Karpas-422 (cell line): ENCODE results near the gene HERC4. TPM values are rescaled to one million over a fixed set of nuclear protein-coding genes. Genes with fewer than 3 reads are reported as not detected.
"Not testable (repeated sequence)": the region's sequence is repeated elsewhere in the genome, so short reads cannot be mapped to it uniquely, and the experiment has no call there.

Experiments used
- DNase-seq: peaks from one replicate; pipeline ENCODE4 v3.0.0-alpha.2; 2015
- H2AFZ ChIP-seq: fragments of 200-600 bp; sonication (generic); 2 replicates; pipeline ENCODE4 v1.6.1; 2014; ENCODE audit warnings: antibody characterized with exemption, low read length, mixed read lengths
- H3K27ac ChIP-seq: fragments of 200-600 bp; sonication (generic); 2 replicates; pipeline ENCODE4 v1.5.1; 2014; ENCODE audit warnings: mild to moderate bottlenecking, low read length, moderate library complexity
- H3K27me3 ChIP-seq: fragments of 200-600 bp; sonication (generic); 2 replicates; pipeline ENCODE4 v1.6.1; 2014; ENCODE audit warnings: low read length, mixed read lengths
- H3K36me3 ChIP-seq: fragments of 200-600 bp; sonication (generic); 2 replicates; pipeline ENCODE4 v1.6.1; 2014; ENCODE audit warnings: low read length, mixed read lengths; ENCODE audit not compliant: insufficient read depth
- H3K4me1 ChIP-seq: fragments of 200-600 bp; sonication (generic); 2 replicates; pipeline ENCODE4 v1.6.1; 2014; ENCODE audit warnings: mild to moderate bottlenecking, low read length, mixed read lengths
- H3K4me2 ChIP-seq: fragments of 200-600 bp; sonication (generic); 2 replicates; pipeline ENCODE4 v1.6.1; 2014; ENCODE audit warnings: low read length, low read depth, mild to moderate bottlenecking; ENCODE audit not compliant: poor library complexity, severe bottlenecking
- H3K4me3 ChIP-seq: fragments of 200-600 bp; sonication (generic); 2 replicates; pipeline ENCODE4 v1.5.1; 2014; ENCODE audit warnings: mild to moderate bottlenecking, antibody characterized with exemption, low read length, mixed read lengths
- H3K79me2 ChIP-seq: fragments of 200-600 bp; sonication (generic); 2 replicates; pipeline ENCODE4 v1.6.1; 2014; ENCODE audit warnings: mild to moderate bottlenecking, low read length, mixed read lengths
- H3K9ac ChIP-seq: fragments of 200-600 bp; sonication (generic); 2 replicates; pipeline ENCODE4 v1.6.0; 2014; ENCODE audit warnings: low read length
- H3K9me2 ChIP-seq: fragments of 200-600 bp; sonication (generic), shearing (Covaris generic); replicated peaks from 2 replicates; pipeline ENCODE4 v1.6.0; 2014; ENCODE audit warnings: mild to moderate bottlenecking, low read length, moderate library complexity; ENCODE audit not compliant: insufficient read depth
- H3K9me3 ChIP-seq: fragments of 300-700, 200-600 bp; sonication (generic); 2 replicates; pipeline ENCODE4 v1.6.1; 2014; ENCODE audit warnings: low read length, mixed read lengths
- H4K20me1 ChIP-seq: fragments of 200-600 bp; sonication (generic); 2 replicates; pipeline ENCODE4 v1.6.1; 2014; ENCODE audit warnings: mild to moderate bottlenecking, antibody characterized with exemption, low read length, low read depth; ENCODE audit not compliant: insufficient read depth
- total RNA-seq: library from RNA; depleted of rRNA; stranded (reverse); fragments of >200 nt; shearing (Covaris generic); gene quantifications from 2 replicates; pipeline ENCODE4 v1.2.3, GENCODE V29; 2014; ENCODE audit warnings: low replicate concordance

HERC4 gene
- total RNA-seq, 1 experiment from 2014 or later, result 99.9 TPM

DNA sequence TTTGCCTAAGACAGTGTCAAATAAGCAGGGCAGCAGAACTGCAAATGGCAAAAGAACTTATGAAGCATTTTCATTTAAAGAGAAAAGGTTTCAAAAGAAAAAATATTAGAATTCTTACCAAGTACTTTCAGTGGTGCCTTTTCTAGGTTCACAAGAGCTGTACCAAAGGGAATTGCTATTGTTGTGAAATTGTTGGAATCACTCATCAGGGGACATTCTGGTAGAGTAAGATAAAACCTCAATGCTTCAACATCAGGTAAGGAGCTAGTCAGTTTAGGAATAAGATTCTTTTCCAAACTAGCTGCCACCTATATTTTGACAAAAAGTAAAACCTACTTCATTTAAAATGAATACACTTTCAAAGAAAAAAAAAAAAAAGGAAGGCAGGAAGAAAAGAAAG is 85.0 kb downstream of the HERC4 start:
- Histone ChIP-seq H3K9me2 (no peaks in the 10 kb centered on the region), H3K36me3 (peaks cover 60% of the 10 kb centered on the region; the same call in 1 of the 2 replicates), H2AFZ (no peak overlapping the region), H3K79me2 (peaks cover 8% of the 10 kb centered on the region; the same call in 1 of the 2 replicates), H3K27ac (no peak overlapping the region), H3K27me3 (no peaks in the 10 kb centered on the region), H3K4me2 (no peak overlapping the region), H4K20me1 (no peaks in the 10 kb centered on the region), H3K4me1 (no peaks in the 10 kb centered on the region), H3K9me3 (no peaks in the 10 kb centered on the region), H3K9ac (no peak overlapping the region), H3K4me3 (no peak overlapping the region)
- DNase-seq, result no peak

DNA sequence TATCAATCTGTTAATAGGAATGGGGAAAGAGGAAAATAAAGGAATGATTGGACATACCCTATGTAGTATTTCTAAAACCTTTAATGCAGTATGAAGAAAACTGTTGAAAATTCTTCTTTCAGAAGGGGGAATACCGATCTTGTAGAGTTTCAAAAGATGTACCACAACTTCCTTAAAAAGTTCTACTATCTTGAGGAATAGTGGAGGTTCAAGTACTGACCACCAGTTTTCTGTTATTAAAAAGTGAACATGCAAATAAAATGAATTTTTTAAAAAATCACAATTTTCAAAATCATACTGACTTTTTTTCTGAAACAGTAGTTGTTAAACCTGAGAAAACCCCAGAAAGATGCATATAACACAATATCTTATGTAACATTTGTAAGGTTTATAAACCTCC is 86.5 kb downstream of the HERC4 start:
- Histone ChIP-seq H3K36me3 (peaks cover 53% of the 10 kb centered on the region; the same call in 1 of the 2 replicates), H3K79me2 (peaks cover 8% of the 10 kb centered on the region; the same call in 1 of the 2 replicates)

DNA sequence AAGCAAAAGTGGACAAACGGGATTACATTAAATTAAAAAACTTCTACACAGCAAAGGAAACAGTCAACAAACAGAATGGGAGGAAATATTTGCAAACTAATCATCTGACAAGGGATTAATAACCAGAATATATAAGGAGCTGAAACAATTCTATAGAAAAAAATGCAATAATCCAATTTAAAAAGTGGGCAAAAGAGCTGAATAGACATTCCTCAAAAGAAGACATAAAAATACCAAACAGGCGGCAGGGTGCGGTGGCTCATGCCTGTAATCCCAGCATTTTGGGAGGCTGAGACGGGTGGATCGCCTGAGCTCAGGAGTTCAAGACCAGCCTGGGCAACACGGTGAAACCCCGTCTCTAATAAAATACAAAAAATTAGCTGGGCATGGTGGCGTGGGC is 92.5 kb downstream of the HERC4 start:
- H3K9me3 ChIP-seq, H3K4me3 ChIP-seq, H2AFZ ChIP-seq, H3K27me3 ChIP-seq, DNase-seq, H3K4me2 ChIP-seq, H3K9ac ChIP-seq, H3K9me2 ChIP-seq, H3K27ac ChIP-seq, H4K20me1 ChIP-seq, H3K4me1 ChIP-seq: not testable (repeated sequence)
- Histone ChIP-seq H3K79me2 (peaks cover 15% of the 10 kb centered on the region; the same call in 1 of the 2 replicates), H3K36me3 (peaks cover 42% of the 10 kb centered on the region; the same call in 1 of the 2 replicates)

More for the DNA sequence above, 86.5 kb downstream of the HERC4 start:
- Histone ChIP-seq H3K4me1 (no peaks in the 10 kb centered on the region), H3K27ac (no peak overlapping the region), H3K27me3 (no peaks in the 10 kb centered on the region), H3K9me2 (no peaks in the 10 kb centered on the region), H3K4me3 (no peak overlapping the region), H4K20me1 (no peaks in the 10 kb centered on the region), H3K4me2 (no peak overlapping the region), H3K9me3 (no peaks in the 10 kb centered on the region), H2AFZ (no peak overlapping the region), H3K9ac (no peak overlapping the region)
- no peak for DNase-seq

DNA sequence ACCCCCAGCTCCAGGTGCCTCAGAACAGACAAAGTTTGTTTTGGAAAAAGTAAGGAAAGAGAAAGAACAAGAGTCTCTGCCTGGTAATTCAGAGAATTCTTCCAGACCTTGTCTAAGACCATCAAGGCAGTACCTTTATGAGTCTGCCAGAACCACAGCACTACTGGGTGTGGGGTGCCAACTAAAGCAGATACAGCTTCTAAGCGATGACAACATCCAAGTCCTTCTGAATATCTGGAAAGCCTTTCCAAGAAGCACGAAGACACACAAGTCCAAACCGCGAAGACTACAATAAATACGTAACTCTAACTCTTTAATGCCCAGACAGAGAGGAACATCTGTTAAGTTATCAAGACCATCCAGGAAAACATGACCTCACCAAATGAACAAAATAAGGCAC is 96.3 kb downstream of the HERC4 start:
- Histone ChIP-seq H3K9me3 (no peaks in the 10 kb centered on the region), H3K36me3 (peaks cover 41% of the 10 kb centered on the region), H2AFZ (no peak overlapping the region), H3K4me3 (no peak overlapping the region), H3K79me2 (peaks cover 10% of the 10 kb centered on the region; the same call in 1 of the 2 replicates), H3K9ac (no peak overlapping the region), H3K27ac (no peak overlapping the region), H3K4me2 (no peak overlapping the region), H4K20me1 (no peaks in the 10 kb centered on the region), H3K27me3 (no peaks in the 10 kb centered on the region), H3K4me1 (no peaks in the 10 kb centered on the region), H3K9me2 (no peaks in the 10 kb centered on the region)
- no peak for DNase-seq

DNA sequence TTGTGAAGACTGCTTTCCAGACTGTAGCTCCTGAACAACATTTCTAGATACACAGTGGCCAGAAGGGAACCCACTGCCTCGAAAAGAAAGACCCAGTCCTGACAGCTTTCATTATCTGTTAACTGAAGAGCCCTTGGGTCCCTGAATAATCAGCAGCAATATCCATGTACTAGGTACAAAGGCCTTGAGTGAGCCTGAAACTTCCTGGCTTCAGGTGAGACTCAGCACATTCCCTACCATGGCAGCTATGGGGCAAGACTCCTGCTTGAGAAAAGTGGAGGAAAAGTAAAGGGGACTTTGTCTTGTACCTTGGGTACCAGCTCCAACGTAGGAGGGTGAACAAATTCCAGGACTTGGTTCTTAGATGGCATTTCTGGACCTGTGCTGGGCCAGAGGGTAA is 97.8 kb downstream of the HERC4 start:
- Histone ChIP-seq H3K36me3 (peaks cover 54% of the 10 kb centered on the region), H3K9me3 (no peaks in the 10 kb centered on the region; the same call in 1 of the 2 replicates), H3K79me2 (peaks cover 8% of the 10 kb centered on the region; the same call in 1 of the 2 replicates), H3K4me2 (no peak overlapping the region), H3K9ac (no peak overlapping the region), H3K4me1 (no peaks in the 10 kb centered on the region), H3K27me3 (no peaks in the 10 kb centered on the region), H2AFZ (no peak overlapping the region), H3K4me3 (no peak overlapping the region), H4K20me1 (no peaks in the 10 kb centered on the region), H3K9me2 (no peaks in the 10 kb centered on the region), H3K27ac (no peak overlapping the region)
- no peak for DNase-seq

DNA sequence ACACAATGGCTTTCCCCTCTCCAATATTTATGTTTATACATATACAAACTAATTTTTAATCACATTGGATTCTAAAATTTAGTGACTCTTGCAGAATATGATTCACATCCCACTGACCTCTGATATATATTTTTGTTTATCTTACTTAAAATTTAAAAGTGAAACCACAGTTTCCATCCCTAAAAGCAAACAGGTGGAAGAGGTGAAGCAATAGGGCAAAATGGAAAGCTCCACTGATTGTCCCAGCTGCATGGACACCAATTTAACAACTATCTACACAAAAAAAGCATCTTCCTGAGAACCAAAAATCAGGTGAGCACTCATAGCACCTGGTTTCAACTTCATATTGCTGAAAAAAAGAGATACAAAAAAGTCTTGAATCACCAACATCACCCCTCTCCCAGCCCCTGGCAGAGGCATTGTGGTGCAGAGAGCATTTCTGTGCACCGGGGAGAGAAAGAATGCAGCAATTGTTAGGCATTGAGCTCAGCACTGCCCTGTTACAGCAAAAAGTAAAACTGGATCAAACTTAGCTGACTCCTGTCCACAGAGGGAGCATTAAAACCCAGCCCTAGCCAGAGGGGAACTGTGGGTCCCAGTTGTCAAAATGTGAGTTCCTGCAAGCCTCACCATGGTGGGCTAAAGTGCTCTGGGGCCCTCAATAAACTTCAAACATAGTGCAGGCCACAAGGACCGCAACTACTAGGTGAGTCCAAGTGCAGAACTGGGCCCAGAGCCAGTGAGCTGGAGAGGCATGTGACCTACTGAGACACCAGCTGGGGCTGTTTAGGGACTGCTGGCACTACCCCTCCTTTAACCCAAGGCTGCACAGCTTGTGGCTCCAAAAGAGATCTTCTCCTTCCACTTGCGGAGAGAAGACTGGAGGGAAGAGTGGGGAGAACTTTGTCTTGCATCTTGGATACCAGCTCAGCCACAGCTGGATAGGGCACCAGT is 98.5 kb downstream of the HERC4 start:
- H3K36me3 ChIP-seq, result peaks cover 58% of the 10 kb centered on the region
- DNase-seq, result no peak
- no peak overlapping the region for H2AFZ ChIP-seq
- no peaks in the 10 kb centered on the region for H3K4me1 ChIP-seq
- no peak overlapping the region for H3K9ac ChIP-seq
- no peak overlapping the region for H3K27ac ChIP-seq
- peaks cover 11% of the 10 kb centered on the region; the same call in 1 of the 2 replicates for H3K79me2 ChIP-seq
- no peaks in the 10 kb centered on the region for H3K27me3 ChIP-seq
- no peak overlapping the region for H3K4me3 ChIP-seq
- H3K9me3 ChIP-seq, result peaks cover 3% of the 10 kb centered on the region; the same call in 1 of the 2 replicates
- no peaks in the 10 kb centered on the region for H3K9me2 ChIP-seq
- no peaks in the 10 kb centered on the region for H4K20me1 ChIP-seq
- H3K4me2 ChIP-seq, result no peak overlapping the region

DNA sequence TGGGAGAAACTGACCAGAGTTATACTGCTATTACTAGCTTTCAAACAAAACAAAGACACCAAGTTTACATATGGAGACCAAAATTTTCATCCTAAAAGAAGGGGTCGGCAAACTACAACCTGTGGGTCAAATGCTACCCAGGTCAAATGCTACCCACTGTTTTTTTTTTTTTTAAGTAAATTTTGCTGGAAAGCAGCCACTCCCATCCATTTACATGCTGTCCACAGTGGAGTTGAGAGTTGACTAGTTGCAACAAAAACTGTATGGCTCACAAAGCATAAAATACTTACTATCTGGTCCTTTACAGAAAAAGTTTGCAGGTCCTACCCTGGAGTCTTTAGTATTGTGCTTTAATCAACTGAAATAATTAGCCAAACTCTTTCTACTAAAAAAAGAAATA is 99.2 kb downstream of the HERC4 start:
- H3K27ac ChIP-seq, result no peak overlapping the region
- peaks cover 14% of the 10 kb centered on the region; the same call in 1 of the 2 replicates for H3K79me2 ChIP-seq
- peaks cover 5% of the 10 kb centered on the region; the same call in 1 of the 2 replicates for H3K9me3 ChIP-seq
- H4K20me1 ChIP-seq, result no peaks in the 10 kb centered on the region
- peaks cover 57% of the 10 kb centered on the region for H3K36me3 ChIP-seq
- no peak overlapping the region for H3K4me2 ChIP-seq
- H3K9ac ChIP-seq, result no peak overlapping the region
- no peaks in the 10 kb centered on the region for H3K9me2 ChIP-seq
- H3K27me3 ChIP-seq, result no peaks in the 10 kb centered on the region
- H3K4me1 ChIP-seq, result no peaks in the 10 kb centered on the region
- no peak for DNase-seq
- H2AFZ ChIP-seq, result no peak overlapping the region
- no peak overlapping the region for H3K4me3 ChIP-seq

DNA sequence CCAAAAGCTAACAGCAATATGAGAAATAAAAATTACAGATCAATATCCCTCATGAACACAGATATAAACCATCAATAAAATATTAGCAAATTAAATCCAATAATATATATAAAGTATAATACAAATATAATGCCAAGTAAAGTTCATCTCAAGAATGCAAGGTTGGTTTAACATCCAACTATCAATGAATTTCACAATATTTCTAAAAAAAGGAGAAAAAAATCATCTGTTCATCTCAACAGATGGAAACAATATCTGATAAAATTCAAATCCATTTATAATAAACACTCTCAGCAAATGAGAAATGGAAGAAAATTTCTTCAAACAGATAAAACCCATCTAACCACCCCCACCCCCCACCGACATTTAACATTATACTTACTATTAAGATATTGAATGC is 103.8 kb downstream of the HERC4 start:
- DNase-seq, result no peak
- no peaks in the 10 kb centered on the region for H3K27me3 ChIP-seq
- H4K20me1 ChIP-seq, result no peaks in the 10 kb centered on the region
- H3K27ac ChIP-seq, result no peak overlapping the region
- H3K9ac ChIP-seq, result no peak overlapping the region
- no peak overlapping the region for H3K4me3 ChIP-seq
- H3K9me2 ChIP-seq, result no peaks in the 10 kb centered on the region
- no peak overlapping the region for H2AFZ ChIP-seq
- no peak overlapping the region for H3K4me2 ChIP-seq
- H3K9me3 ChIP-seq, result peaks cover 5% of the 10 kb centered on the region; the same call in 1 of the 2 replicates
- H3K4me1 ChIP-seq, result no peaks in the 10 kb centered on the region
- peaks cover 57% of the 10 kb centered on the region for H3K36me3 ChIP-seq
- peaks cover 34% of the 10 kb centered on the region for H3K79me2 ChIP-seq
